ENCODE measurements around the gene SOX5. TPM values are rescaled to one million over a fixed set of nuclear protein-coding genes. Genes with fewer than 3 reads are reported as not detected.
"Not testable (repeated sequence)": the region's sequence is repeated elsewhere in the genome, so short reads cannot be mapped to it uniquely, and the experiment has no call there.

The SOX5 gene
- total and polyA plus RNA-seq, 2 donors (not counting 1 experiment from before 2014, with no cell fraction given) = 3.9 to 17.2 TPM

- Histone ChIP-seq H3K9me3 (ENCODE audit: control extremely low read depth in 1 of 3, control insufficient read depth in 2 of 3, insufficient read depth in 1 of 3, low read length in 2 of 3) (no peaks in the 10 kb centered on the region), H3K27me3 (replicated peaks in 1 of 4; ENCODE audit: control extremely low read depth in 1 of 4, control insufficient read depth in 3 of 4, insufficient read depth in 4 of 4, low read length in 3 of 4) (no peaks in the 10 kb centered on the region), H3K79me2 (ENCODE audit: control insufficient read depth, insufficient read depth, low read length) (no peaks in the 10 kb centered on the region), H3K36me3 (replicated peaks in 1 of 2; ENCODE audit: control extremely low read depth in 1 of 2, control insufficient read depth in 1 of 2, extremely low read depth in 1 of 2, insufficient read depth in 2 of 2, low read length in 1 of 2) (no peaks in the 10 kb centered on the region), H3K27ac (ENCODE audit: low read length in 2 of 2) (no peak overlapping the region), H3K4me2 (replicated peaks; ENCODE audit: low read depth, low read length, poor library complexity, severe bottlenecking) (no peak overlapping the region), H3K9ac (ENCODE audit: low read length) (no peak overlapping the region), H4K20me1 (ENCODE audit: control insufficient read depth, insufficient read depth, low read length, poor library complexity, severe bottlenecking) (no peaks in the 10 kb centered on the region), H3K4me1 (ENCODE audit: control insufficient read depth in 2 of 2, insufficient read depth in 2 of 2, low read length in 2 of 2) (no peaks in the 10 kb centered on the region), H3K4me3 (ENCODE audit: control extremely low read depth in 1 of 5, extremely low read depth in 1 of 5, insufficient read depth in 1 of 5, low read depth in 2 of 5, low read length in 4 of 5) (no peak overlapping the region), H2AFZ (ENCODE audit: insufficient read depth, low read depth, low read length, poor library complexity, severe bottlenecking) (no peak overlapping the region)
- Mint-ChIP-seq H3K9me3 (ENCODE audit: insufficient read depth) (no peaks in the 10 kb centered on the region), H3K27ac (no peak overlapping the region), H3K4me1 (no peaks in the 10 kb centered on the region), H3K27me3 (no peaks in the 10 kb centered on the region), H3K4me3 (no peak overlapping the region)
- DNase-seq (no peak), ATAC-seq (ENCODE audit: low read depth) (no peak)
- WGBS (ENCODE audit: insufficient coverage) = 100% methylated on average over 1 of the region's 8 CpGs
- intact Hi-C loops (cut with micrococcal nuclease) = no loop called here
- ChIA-PET POLR2A (no interaction called here), CTCF (no interaction called here)
- TF ChIP-seq EZH2 (IDR thresholded peaks at IDR 0.05; ENCODE audit: borderline replicate concordance, insufficient read depth, low read depth, low read length, poor library complexity, severe bottlenecking) = no peak
- no peak for TF ChIP-seq CTCF (IDR thresholded peaks at IDR 0.05)
These were observed 228.2 kb downstream of the SOX5 start for GRCh38 chr12:23721268-23721667.

GRCh38 chr12:23719493-23719892, 230.0 kb downstream of the SOX5 start:
- no peak overlapping the region for H3K9ac ChIP-seq (ENCODE audit: low read length)
- no peak overlapping the region for H3K4me3 Mint-ChIP-seq
- no peaks in the 10 kb centered on the region for H4K20me1 ChIP-seq (ENCODE audit: control insufficient read depth, insufficient read depth, low read length, poor library complexity, severe bottlenecking)
- H3K9me3 ChIP-seq (ENCODE audit: control extremely low read depth in 1 of 3, control insufficient read depth in 2 of 3, insufficient read depth in 1 of 3, low read length in 2 of 3) = no peaks in the 10 kb centered on the region
- H3K27me3 ChIP-seq (replicated peaks in 1 of 4; ENCODE audit: control extremely low read depth in 1 of 4, control insufficient read depth in 3 of 4, insufficient read depth in 4 of 4, low read length in 3 of 4) = no peaks in the 10 kb centered on the region
- no CpG with 5 or more reads among the region's 2 CpGs for WGBS (ENCODE audit: insufficient coverage)
- no peak overlapping the region for H2AFZ ChIP-seq (ENCODE audit: insufficient read depth, low read depth, low read length, poor library complexity, severe bottlenecking)
- H3K4me1 ChIP-seq (ENCODE audit: control insufficient read depth in 2 of 2, insufficient read depth in 2 of 2, low read length in 2 of 2) = no peaks in the 10 kb centered on the region
- H3K79me2 ChIP-seq (ENCODE audit: control insufficient read depth, insufficient read depth, low read length) = no peaks in the 10 kb centered on the region
- DNase-seq (no peak), ATAC-seq (ENCODE audit: low read depth) (no peak)
- no peaks in the 10 kb centered on the region for H3K4me1 Mint-ChIP-seq
- ChIA-PET POLR2A (no interaction called here), CTCF (interaction anchor here (0.7 kb wide), 1 partner anchor 29 kb away, joined by 3 read pairs; no protein-coding TSS in a partner anchor)
- TF ChIP-seq EZH2 (IDR thresholded peaks at IDR 0.05; ENCODE audit: borderline replicate concordance, insufficient read depth, low read depth, low read length, poor library complexity, severe bottlenecking) (no peak), CTCF (IDR thresholded peaks at IDR 0.05) (no peak)
- no peak overlapping the region for H3K4me3 ChIP-seq (ENCODE audit: control extremely low read depth in 1 of 5, extremely low read depth in 1 of 5, insufficient read depth in 1 of 5, low read depth in 2 of 5, low read length in 4 of 5)
- H3K27me3 Mint-ChIP-seq = no peaks in the 10 kb centered on the region
- no peaks in the 10 kb centered on the region for H3K36me3 ChIP-seq (replicated peaks in 1 of 2; ENCODE audit: control extremely low read depth in 1 of 2, control insufficient read depth in 1 of 2, extremely low read depth in 1 of 2, insufficient read depth in 2 of 2, low read length in 1 of 2)
- no peak overlapping the region for H3K27ac ChIP-seq (ENCODE audit: low read length in 2 of 2)
- no peaks in the 10 kb centered on the region for H3K9me3 Mint-ChIP-seq (ENCODE audit: insufficient read depth)
- no peak overlapping the region for H3K4me2 ChIP-seq (replicated peaks; ENCODE audit: low read depth, low read length, poor library complexity, severe bottlenecking)
- H3K27ac Mint-ChIP-seq = no peak overlapping the region
- intact Hi-C loops (cut with micrococcal nuclease) = no loop called here

DNA sequence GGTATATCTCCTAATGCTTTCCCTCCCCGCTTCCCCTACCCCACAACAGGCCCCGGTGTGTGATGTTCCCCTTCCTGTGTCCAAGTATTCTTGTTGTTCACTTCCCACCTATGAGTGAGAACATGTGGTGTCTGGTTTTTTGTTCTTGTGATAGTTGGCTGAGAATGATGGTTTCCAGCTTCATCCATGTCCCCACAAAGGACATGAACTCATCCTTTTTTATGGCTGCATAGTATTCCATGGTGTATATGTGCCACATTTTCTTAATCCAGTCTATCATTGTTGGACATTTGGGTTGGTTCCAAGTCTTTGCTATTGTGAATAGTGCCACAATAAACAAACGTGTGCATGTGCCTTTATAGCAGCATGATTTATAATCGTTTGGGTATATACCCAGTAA, 239.1 kb downstream of the SOX5 start:
- H3K27me3 Mint-ChIP-seq = not testable (repeated sequence)

More for the DNA sequence above, 239.1 kb downstream of the SOX5 start:
- no CpG with 5 or more reads among the region's 4 CpGs for WGBS (ENCODE audit: insufficient coverage)
- H3K27me3 ChIP-seq (replicated peaks in 1 of 4; ENCODE audit: control extremely low read depth in 1 of 4, control insufficient read depth in 3 of 4, insufficient read depth in 4 of 4, low read length in 3 of 4); H3K4me3 ChIP-seq (ENCODE audit: control extremely low read depth in 1 of 5, extremely low read depth in 1 of 5, insufficient read depth in 1 of 5, low read depth in 2 of 5, low read length in 4 of 5); intact Hi-C loops (cut with micrococcal nuclease); H3K79me2 ChIP-seq (ENCODE audit: control insufficient read depth, insufficient read depth, low read length); CTCF ChIA-PET; H3K9me3 ChIP-seq (ENCODE audit: control extremely low read depth in 1 of 3, control insufficient read depth in 2 of 3, insufficient read depth in 1 of 3, low read length in 2 of 3); H2AFZ ChIP-seq (ENCODE audit: insufficient read depth, low read depth, low read length, poor library complexity, severe bottlenecking); H4K20me1 ChIP-seq (ENCODE audit: control insufficient read depth, insufficient read depth, low read length, poor library complexity, severe bottlenecking); H3K4me1 ChIP-seq (ENCODE audit: control insufficient read depth in 2 of 2, insufficient read depth in 2 of 2, low read length in 2 of 2); DNase-seq; H3K27ac ChIP-seq (ENCODE audit: low read length in 2 of 2); H3K4me3 Mint-ChIP-seq; H3K9ac ChIP-seq (ENCODE audit: low read length); POLR2A ChIA-PET; H3K4me1 Mint-ChIP-seq; H3K36me3 ChIP-seq (replicated peaks in 1 of 2; ENCODE audit: control extremely low read depth in 1 of 2, control insufficient read depth in 1 of 2, extremely low read depth in 1 of 2, insufficient read depth in 2 of 2, low read length in 1 of 2); ATAC-seq (ENCODE audit: low read depth); H3K27ac Mint-ChIP-seq; H3K9me3 Mint-ChIP-seq (ENCODE audit: insufficient read depth); H3K4me2 ChIP-seq (replicated peaks; ENCODE audit: low read depth, low read length, poor library complexity, severe bottlenecking): not testable (repeated sequence)

All from B cell (primary cell).